GM23248 (cell line): Measurements from ENCODE around the gene ARHGEF28.

Source experiments
- EZH2 ChIP-seq: fragments of 200-600 bp; sonication (generic); IDR thresholded peaks from 2 replicates; pipeline ENCODE4 v1.6.1; 2018; ENCODE audit warnings: antibody characterized with exemption, mild to moderate bottlenecking; ENCODE audit not compliant: insufficient read depth, poor library complexity, severe bottlenecking
- EZH2phosphoT487 ChIP-seq: fragments of 200-600 bp; sonication (generic); IDR thresholded peaks from 2 replicates; pipeline ENCODE4 v1.6.1; 2018; ENCODE audit warnings: antibody characterized with exemption, moderate library complexity, mild to moderate bottlenecking, low read depth; ENCODE audit not compliant: insufficient read depth

- no peak for TF ChIP-seq EZH2
- TF ChIP-seq EZH2phosphoT487: no peak
Observed at GRCh38 chr5:73968729-73969128, 342.7 kb downstream of the ARHGEF28 start.
